ENCODE data around the gene PMM1.
A peak's percentile ranks its signal among the peaks of the same experiment; 100 is the strongest.
"Not testable (repeated sequence)": the region's sequence is repeated elsewhere in the genome, so short reads cannot be mapped to it uniquely, and the experiment has no call there.

Gene PMM1

GRCh38 chr22:41562461-41562860 is 27.2 kb downstream of the PMM1 start:
- no peak for DNase-seq

DNA sequence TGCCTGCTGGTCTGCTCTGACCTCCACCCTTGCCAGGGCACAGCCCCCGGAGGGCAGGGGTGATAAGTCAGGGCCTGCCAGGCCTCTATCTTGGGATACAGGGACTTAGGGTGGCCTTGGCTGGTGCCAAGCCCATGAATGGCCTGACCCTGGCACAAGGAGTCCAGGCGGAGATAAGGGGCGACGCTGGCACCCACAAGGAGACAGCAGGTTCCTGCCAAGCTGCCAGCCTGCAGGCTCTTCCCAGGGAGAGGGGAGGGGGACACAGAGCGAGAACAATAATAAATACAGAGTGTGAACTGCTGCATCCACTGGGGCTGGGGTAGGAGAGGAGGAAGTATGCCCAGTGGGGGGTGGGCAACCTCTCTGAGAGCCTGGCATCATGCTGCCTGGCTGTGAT is 27.9 kb downstream of the PMM1 start:
- DNase-seq = no peak

- no peak for DNase-seq
Measured at GRCh38 chr22:41561335-41561734, 28.3 kb downstream of the PMM1 start.

DNA sequence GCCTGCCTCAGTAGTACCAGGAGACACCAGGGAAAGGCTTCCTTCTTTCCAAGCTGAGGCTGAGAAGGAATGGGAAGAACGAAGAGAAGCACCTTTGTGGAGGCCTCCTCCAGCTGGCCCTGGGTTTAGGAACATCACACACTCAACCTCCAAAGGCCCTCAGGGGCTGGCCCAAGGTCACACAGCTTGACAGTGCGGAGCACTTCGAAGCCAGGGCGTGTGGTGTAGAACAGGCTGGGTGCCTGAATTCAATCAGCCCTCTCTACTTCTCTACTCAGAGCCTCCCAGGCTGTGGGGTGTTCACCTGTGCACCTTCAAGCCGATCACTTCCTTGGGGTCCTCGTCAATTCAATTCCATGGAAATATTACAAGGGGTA is 29.6 kb downstream of the PMM1 start:
- no peak for DNase-seq

DNA sequence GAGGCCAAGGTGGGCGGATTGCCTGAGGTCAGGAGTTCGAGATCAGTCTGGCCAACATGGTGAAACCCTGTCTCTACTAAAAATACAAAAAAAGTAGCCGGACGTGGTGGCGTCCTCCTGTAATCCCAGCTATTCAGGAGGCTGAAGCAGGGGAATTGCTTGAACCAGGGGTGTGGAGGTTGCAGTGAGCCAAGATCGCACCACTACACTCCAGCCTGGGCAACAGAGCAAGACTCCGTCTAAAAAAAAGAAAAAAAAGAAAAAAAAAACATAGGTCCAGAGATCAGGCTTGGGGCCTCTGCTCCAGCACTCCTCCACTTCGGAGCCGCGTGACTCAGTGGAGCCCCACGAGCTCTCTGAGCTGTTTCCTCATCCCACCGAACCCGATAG is 31.4 kb downstream of the PMM1 start:
- not testable (repeated sequence) for DNase-seq

DNA sequence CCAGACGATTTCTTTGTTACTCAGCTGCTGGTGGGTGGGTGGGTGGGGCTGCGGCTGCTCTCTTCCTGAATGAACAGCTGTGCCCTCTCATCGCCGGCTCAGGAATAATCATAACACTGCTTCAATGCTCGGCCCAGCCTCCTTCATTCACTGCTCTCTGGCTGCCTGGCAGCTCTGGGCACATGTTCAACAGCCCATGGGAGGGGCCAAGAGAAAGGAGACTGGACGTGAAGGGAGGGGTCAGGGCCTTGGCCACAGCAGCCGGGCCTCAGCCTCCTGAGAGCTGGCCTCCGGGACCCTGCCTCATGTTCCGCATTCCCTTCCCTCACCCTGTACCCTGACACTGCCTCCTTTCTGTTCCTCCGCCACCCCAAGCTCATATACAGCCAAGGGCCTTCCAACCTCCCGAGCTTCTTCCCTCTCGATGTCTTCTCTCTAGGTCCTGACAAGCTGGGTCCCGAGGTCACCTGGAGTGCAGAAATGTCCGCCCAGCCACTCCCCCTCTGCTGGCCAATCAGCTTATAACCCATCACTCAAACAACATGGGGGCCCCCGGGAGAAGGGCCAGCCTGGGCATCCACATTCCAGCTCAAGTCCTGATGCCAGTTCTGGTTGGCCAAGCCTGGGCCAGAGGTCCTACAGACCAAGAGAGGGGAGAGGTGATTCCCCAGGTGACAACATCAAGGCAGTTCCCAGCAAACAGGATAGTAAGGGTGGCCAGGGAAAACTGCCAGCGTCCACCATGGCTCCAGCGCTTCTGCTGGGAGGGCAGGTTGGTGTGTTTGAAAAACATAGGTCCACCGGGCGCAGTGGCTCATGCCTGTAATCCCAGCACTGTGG is 32.0 kb downstream of the PMM1 start:
- no peak for DNase-seq

- DNase-seq = no peak
Measured at GRCh38 chr22:41556561-41556960, 33.1 kb downstream of the PMM1 start.

DNA sequence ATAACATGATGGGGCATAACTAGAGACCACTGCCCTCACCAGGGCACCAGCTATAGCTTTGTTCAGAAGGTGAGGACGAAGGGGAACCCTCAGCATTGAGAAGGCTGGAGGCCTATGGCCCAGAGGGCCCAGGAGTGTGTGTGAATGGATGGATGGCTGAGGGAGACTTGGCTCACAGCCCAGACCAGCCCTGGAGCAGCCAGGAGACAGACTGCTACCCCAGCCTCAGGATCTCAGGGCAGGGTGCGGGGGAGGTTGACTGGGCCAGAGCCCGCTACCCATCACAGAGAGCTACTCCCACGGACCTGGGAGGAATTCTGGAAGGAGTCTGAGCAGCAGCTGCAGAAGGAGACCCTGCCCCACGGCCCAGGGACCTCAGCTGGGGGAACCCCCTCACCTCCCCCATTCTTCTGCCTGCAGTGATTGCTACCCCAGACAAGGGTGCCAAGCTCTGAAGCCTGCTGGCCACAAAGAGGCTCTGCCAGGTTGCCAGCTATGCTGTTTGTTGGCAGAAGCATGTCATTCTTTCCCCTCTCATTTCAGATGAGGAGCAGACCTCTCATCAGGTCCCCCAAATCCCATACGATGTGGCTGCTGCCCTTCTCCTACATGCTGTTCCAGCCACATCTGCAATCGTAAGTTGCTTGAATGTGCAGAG is 34.2 kb downstream of the PMM1 start:
- DNase-seq = no peak

GRCh38 chr22:41551877-41552582 is 37.6 kb downstream of the PMM1 start:
- DNase-seq = no peak

DNA sequence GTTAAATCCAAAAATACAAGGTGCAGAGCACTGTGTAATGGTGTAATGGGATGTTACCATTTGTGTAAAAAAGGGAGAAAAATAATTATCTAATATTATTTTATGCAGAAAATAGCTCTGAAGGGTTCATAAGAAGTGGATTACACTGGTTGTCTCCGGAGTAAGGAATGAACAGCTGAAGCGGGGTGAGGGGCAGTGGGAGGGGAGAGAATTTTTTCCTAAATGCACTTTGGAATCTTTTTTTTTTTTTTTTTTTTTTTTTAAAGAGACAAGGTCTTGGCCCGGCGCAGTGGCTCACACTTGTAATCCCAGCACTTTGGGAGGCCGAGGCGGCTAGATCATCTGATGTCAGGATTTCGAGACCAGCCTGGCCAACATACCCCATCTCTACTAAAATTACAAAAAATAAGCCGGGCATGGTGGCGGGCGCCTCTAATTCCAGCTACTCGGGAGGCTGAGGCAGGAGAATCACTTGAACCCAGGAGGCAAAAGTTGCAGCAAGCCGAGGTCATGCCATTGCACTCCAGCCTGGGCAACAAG is 38.6 kb downstream of the PMM1 start:
- no peak for DNase-seq

- DNase-seq = no peak
Measured at GRCh38 chr22:41548830-41549211, 40.8 kb downstream of the PMM1 start.

- DNase-seq = no peak
Measured at GRCh38 chr22:41544671-41545476, 44.8 kb downstream of the PMM1 start.

DNA sequence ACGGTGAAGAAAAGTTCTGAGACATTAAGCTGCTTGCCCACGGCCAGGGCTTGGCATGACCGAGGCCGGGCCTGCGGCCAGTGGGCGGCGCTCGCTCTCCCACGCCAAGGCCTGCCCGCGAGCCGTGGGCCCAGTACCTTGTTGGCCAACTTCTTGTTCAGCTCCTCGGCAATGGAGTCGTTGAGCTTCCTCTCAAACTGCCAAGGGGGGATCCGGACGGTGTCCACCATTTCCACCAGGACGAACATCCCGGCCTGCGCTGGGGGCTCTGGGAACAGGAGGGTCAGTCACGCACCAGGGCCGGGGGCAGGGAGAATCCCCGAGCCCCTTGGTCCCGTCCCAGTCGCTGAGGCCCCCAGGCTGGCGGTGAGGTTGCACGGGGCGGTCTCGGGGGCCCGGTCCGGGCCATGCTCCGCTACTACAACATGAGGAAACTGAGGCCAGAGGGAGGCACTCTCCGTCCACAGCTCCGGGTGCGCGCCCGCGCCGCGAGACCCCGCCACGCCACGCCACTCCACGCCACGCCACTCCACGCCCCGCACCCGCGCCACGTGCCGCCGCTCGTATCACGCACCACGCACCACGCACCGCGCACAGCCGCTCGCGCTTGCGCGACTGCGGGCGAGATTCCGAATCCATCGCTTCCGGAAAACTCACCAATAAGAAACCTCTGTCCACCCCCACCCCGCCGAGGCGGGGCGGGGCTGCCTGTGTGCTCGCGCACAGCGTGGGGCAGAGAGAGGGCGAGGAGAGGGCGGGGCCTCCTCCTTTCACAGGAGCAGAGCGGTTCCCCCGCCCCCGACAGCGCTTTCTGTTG is 45.6 kb downstream of the PMM1 start, which contains the start of gene POLR3H:
POLR3H (minus strand) TSS at position 617 of the 817 bp plus-strand sequence; CDS start at position 248, 369 bp downstream.
- DNase-seq = peak; percentile 83 to 95 (median 88)

DNA sequence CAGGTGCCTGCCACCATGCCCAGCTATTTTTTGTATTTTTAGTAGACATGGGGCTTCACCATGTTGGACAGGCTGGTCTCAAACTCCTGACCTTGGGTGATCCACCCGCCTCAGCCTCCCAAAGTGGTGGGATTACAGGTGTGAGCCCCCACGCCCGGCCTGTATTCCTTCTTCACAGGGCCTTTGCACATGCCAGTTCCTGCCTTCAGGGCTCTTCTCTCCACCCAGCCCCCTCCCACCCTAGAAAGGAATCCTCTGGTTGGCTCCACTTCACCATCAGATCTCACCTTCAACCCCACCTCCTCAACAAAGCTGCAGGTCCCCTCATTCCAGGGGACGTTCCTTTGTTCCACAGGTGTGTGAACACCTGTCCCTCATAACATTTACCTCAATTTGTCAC is 47.4 kb downstream of the PMM1 start:
- DNase-seq = no peak

DNA sequence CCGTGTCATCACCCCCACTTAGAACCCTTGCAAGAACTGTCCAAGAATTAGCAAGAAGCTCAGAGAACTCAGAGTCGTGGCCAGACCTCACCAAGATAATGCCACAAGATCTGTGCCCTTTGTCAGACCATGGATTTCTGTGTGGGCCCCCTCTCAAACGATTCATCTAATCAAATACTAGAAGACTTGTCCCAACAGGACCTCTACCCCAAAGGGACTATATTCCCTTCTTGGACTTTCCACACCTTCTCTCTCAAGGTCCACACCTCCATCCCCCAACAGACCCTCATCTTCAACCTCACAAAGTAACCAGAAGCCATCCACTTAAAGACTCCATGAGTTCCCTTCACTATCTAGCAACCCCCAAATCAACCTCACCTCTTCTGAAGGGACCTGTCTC is 48.2 kb downstream of the PMM1 start:
- DNase-seq = no peak

- DNase-seq = no peak
Measured at GRCh38 chr22:41540365-41540764, 49.3 kb downstream of the PMM1 start.

DNA sequence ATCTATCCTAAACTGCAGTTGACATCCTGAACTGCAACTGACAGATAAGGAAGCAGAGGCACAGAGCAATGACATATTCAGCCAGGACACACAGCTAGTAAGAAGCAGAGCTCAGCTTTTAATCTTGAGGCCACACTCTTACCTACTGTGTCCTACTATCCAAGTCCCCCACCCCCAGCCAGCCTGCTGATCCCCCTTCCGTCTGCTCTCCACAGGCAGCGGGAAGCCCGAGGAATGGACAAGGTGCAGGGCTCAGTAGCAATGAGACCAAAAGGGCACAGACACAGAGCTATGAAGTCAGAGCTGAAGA is 49.7 kb downstream of the PMM1 start:
- no peak for DNase-seq

DNA sequence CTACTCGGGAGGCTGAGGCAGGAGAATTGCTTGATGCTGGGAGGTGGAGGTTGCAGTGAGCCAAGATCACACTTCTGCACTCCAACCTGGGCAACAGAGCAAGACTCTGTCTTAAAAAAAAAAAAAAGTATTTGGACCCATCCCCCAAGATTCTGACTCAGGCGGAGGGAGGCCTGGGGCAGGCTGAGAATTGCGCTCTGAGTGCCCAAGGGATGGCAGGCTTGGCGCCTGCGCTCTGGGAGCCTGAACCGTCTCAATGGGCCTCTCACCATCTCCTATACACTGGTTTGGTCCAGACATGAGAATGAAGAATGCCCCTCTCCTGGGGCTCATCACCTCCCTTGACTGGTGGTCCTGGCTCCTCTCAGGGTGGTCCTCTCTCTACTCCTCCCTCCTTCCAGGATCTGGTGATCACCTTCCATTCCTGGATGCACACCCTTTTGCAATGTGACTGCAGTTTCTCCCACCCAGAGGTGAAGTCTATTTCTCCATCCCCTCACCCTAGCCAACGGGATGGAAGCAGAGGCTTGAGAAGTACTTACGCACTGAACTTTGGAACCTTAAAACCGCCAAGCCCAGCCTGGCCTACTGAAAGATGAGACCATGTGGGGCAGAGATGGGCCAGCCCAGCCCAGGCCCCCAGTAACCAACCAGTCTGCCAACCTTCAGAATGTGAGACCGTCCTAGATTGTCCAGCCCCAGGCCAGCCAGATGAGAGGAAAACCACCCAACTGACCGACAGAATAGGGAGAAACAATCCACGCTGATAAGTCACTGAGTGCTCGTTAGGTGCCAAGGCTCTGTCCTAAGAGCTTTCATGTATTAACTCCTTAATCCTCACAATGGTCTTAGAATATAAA is 50.3 kb downstream of the PMM1 start:
- DNase-seq = no peak

GRCh38 chr22:41538583-41538982 is 51.1 kb downstream of the PMM1 start:
- DNase-seq = no peak

DNA sequence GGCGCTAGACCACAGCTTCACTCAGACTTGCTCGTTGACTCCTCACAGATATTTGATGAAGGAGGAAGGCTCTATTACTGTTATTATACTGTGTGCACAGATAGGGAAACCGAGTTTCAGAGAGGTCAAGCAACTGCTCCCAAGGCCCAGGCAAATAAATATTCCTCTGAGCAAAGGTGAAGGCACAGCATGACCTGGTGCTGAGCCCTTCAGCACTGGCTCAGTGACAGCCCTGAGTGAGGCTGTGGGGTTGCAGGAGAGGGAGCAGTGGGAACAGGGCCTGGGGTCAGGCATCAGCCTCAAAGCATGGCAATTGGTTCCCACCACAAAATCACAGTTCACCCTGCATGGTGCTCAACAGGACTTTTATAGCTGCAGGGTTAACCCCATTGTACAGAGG is 52.4 kb downstream of the PMM1 start:
- DNase-seq = no peak

- DNase-seq = no peak
Measured at GRCh38 chr22:41535244-41535643, 54.4 kb downstream of the PMM1 start.
